MCF 10A (cell line): ENCODE results near the gene TMEM163. TPM values are rescaled to one million over a fixed set of nuclear protein-coding genes. Genes with fewer than 3 reads are reported as not detected.
"Not testable (repeated sequence)": the region's sequence is repeated elsewhere in the genome, so short reads cannot be mapped to it uniquely, and the experiment has no call there.

ENCODE experiments used
- BruUV-seq: library from RNA; stranded (reverse); fragments of 400-500 nt; replicated peaks from 2 replicates; lab custom pipeline; 2021; lab: Mats Ljungman, UMichigan
- CTCF ChIA-PET: fragments of 300-600 bp; sonication (Branson Sonifier 250); formaldehyde crosslinking; extraction: SDS; loops from one replicate; lab custom pipeline; 2021; ENCODE audit warnings: antibody characterized with exemption, inconsistent platforms; lab: Yijun Ruan, JAX
- POLR2A ChIA-PET: fragments of 300-600, 350-650 bp; sonication (Branson Sonifier 250); formaldehyde crosslinking; extraction: SDS; loops from one replicate; lab custom pipeline; 2020; ENCODE audit warnings: antibody characterized with exemption, inconsistent platforms; lab: Yijun Ruan, JAX
- DNase-seq: peaks from one replicate; pipeline ENCODE4 v3.0.0-alpha.2; 2018; ENCODE audit not compliant: unreplicated experiment
- H3K27ac Mint-ChIP-seq: one replicate; pipeline ENCODE4 v1.8.0; 2022; ENCODE audit warnings: mild to moderate bottlenecking, low read depth, mixed read lengths; ENCODE audit not compliant: unreplicated experiment
- H3K27me3 Mint-ChIP-seq: one replicate; pipeline ENCODE4 v1.8.0; 2022; ENCODE audit warnings: mixed read lengths; ENCODE audit not compliant: insufficient read depth, unreplicated experiment
- H3K36me3 Mint-ChIP-seq: one replicate; pipeline ENCODE4 v1.8.0; 2022; ENCODE audit warnings: mild to moderate bottlenecking, moderate library complexity, mixed read lengths; ENCODE audit not compliant: insufficient read depth, unreplicated experiment
- H3K4me1 Mint-ChIP-seq: one replicate; pipeline ENCODE4 v1.8.0; 2022; ENCODE audit warnings: mixed read lengths; ENCODE audit not compliant: insufficient read depth, unreplicated experiment
- H3K4me3 Mint-ChIP-seq: one replicate; pipeline ENCODE4 v1.8.0; 2022; ENCODE audit warnings: mild to moderate bottlenecking, moderate library complexity, mixed read lengths; ENCODE audit not compliant: unreplicated experiment
- H3K9me3 Mint-ChIP-seq: one replicate; pipeline ENCODE4 v1.8.0; 2022; ENCODE audit warnings: mixed read lengths; ENCODE audit not compliant: unreplicated experiment
- CTCF ChIP-seq: fragments of 200-600 bp; IDR thresholded peaks from one replicate; pipeline ENCODE4 v1.8.0; 2022; ENCODE audit warnings: antibody characterized with exemption, mild to moderate bottlenecking; ENCODE audit not compliant: unreplicated experiment
- intact Hi-C: fragments of 100-400 bp; cut with micrococcal nuclease; formaldehyde crosslinking; loops from 2 replicates; pipeline ENCODE4 v1.14.1; 2022
- total RNA-seq: library from RNA; stranded (reverse); gene quantifications from 2 replicates; pipeline ENCODE4 v1.2.3, GENCODE V29; 2022

The TMEM163 gene
- total RNA-seq, 1 experiment from 2014 or later, result not detected

DNA sequence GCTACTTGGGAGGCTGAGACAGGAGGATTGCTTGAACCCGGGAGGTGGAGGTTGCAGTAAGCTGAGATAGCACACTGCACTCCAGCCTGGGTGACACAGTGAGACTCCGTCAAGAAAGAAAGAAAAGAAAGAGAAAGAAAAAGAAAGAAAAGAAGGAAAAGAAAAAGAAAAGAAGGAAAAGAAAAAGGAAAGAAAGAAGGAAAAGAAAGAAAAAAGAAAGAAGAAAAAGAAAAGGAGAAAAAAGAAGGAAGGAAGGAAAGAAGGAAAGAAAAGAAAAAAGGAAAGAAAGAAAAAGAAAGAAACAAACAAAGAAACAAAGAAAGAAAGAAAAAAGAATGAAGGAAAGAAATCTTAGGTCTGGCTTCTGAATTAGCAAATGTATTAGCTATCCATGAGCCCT, 150.4 kb downstream of the TMEM163 start:
- peaks cover 8% of the 10 kb centered on the region for H3K9me3 Mint-ChIP-seq
- CTCF ChIA-PET, result interaction anchor here (0.7 kb wide), 1 partner anchor 156 kb away, joined by 3 read pairs; no protein-coding TSS in a partner anchor
- intact Hi-C loops, result no loop called here
- no peak for TF ChIP-seq CTCF
- no TSS peak for BruUV-seq
- no peak overlapping the region for H3K4me3 Mint-ChIP-seq
- DNase-seq, result no peak
- H3K36me3 Mint-ChIP-seq, result no peaks in the 10 kb centered on the region
- H3K4me1 Mint-ChIP-seq, result no peaks in the 10 kb centered on the region
- H3K27ac Mint-ChIP-seq, result no peak overlapping the region
- POLR2A ChIA-PET, result no interaction called here
- no peaks in the 10 kb centered on the region for H3K27me3 Mint-ChIP-seq

DNA sequence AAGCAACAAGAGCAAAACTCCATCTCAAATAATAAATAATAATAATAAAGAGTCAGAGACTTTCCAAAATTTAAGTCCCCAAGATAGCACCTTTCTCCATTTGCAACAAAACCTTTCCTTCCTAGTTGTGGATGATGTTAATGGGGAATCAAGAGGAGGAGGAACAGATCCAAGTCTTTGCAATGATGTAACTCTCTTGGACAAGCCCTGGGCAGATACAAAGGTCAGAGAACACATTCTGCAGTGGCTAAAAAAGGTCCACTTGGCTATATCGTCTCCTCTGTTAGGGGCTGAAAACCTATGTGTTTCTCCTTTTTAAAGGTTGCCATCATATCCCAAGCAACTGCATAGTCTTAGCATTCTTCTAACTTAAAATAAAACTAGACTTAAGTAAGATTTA, 151.1 kb downstream of the TMEM163 start:
- H3K27me3 Mint-ChIP-seq, result peaks cover 2% of the 10 kb centered on the region
- H3K9me3 Mint-ChIP-seq, result peaks cover 8% of the 10 kb centered on the region
- POLR2A ChIA-PET, result no interaction called here
- H3K4me1 Mint-ChIP-seq, result no peaks in the 10 kb centered on the region
- H3K36me3 Mint-ChIP-seq, result no peaks in the 10 kb centered on the region
- no peak overlapping the region for H3K27ac Mint-ChIP-seq
- no TSS peak for BruUV-seq
- CTCF ChIA-PET, result interaction anchor here (1.2 kb wide), 1 partner anchor 108 kb away, joined by 3 read pairs; no protein-coding TSS in a partner anchor
- intact Hi-C loops, result no loop called here
- no peak overlapping the region for H3K4me3 Mint-ChIP-seq
- no peak for TF ChIP-seq CTCF
- no peak for DNase-seq

GRCh38 chr2:134564955-134565354, 153.8 kb downstream of the TMEM163 start:
- H3K4me1 Mint-ChIP-seq, H3K27ac Mint-ChIP-seq, CTCF ChIA-PET, H3K27me3 Mint-ChIP-seq, POLR2A ChIA-PET, DNase-seq, H3K36me3 Mint-ChIP-seq, H3K4me3 Mint-ChIP-seq, H3K9me3 Mint-ChIP-seq, BruUV-seq, intact Hi-C loops: not testable (repeated sequence)

DNA sequence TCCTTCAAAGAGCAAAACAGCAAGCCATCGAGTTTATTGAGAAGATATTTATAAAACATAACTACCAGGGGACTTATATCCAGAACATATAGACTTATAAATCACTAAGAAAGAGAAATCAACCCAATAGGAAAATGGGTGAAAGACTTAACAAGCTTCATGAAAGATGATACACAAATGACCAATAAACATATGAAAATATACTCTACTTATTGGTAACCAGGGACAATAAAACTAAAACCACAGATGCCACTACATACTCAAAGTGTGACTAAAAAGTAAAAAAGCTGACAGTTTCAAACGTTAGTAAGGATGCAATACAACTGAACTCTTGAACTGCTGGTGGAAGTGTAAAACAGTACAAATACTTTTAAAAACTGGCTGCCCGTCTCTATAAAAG, 154.3 kb downstream of the TMEM163 start:
- BruUV-seq, result no TSS peak
- no peak for TF ChIP-seq CTCF
- ChIA-PET CTCF (no interaction called here), POLR2A (no interaction called here)
- Mint-ChIP-seq H3K27ac (no peak overlapping the region), H3K36me3 (no peaks in the 10 kb centered on the region), H3K27me3 (peaks cover 6% of the 10 kb centered on the region), H3K4me3 (no peak overlapping the region), H3K9me3 (peaks cover 8% of the 10 kb centered on the region), H3K4me1 (no peaks in the 10 kb centered on the region)
- DNase-seq, result no peak
- intact Hi-C loops, result no loop called here
